A549 (cell line): ENCODE measurements around the gene COX7A2L. TPM values are rescaled to one million over a fixed set of nuclear protein-coding genes. Genes with fewer than 3 reads are reported as not detected.

Experiments
- ATAC-seq, 2 experiments: fragments of 200-7000 bp in 1 of 2; fragments of >200 bp in 1 of 2; cut with Nextera tagmentation in 1 of 2; cut with Tn5 transposase in 1 of 2; 3 replicates each; pipeline versions ENCODE4 v1.8.0 to v1.9.1; 2018 to 2020; ENCODE audit warnings: mild to moderate bottlenecking in 1 of 2, moderate library complexity in 1 of 2
- CTCF ChIA-PET: fragments of 300-600 bp; sonication (Branson Sonifier 250); formaldehyde crosslinking; extraction: SDS; loops from one replicate; lab custom pipeline; 2021; ENCODE audit warnings: antibody characterized with exemption, inconsistent platforms; lab: Yijun Ruan, JAX
- POLR2A ChIA-PET: fragments of 350-600 bp; formaldehyde crosslinking; extraction: SDS; loops from one replicate; lab custom pipeline; 2021; ENCODE audit warnings: antibody characterized with exemption, inconsistent platforms; lab: Yijun Ruan, JAX
- DNase-seq, 2 experiments: peaks; one replicate each; pipeline versions ENCODE4 v3.0.0 to v3.0.0-alpha.2; 2011 to 2016; ENCODE audit warnings: low read depth in 1 of 2, low spot score in 1 of 2
- FAIRE-seq: peaks from 2 replicates; lab custom pipeline; 2011; peaks lifted over from hg19 to GRCh38; lab: Jason Lieb, UNC
- H3K27ac ChIP-seq, 2 experiments: fragments of >200 bp; sonication (Bioruptor Twin); formaldehyde crosslinking; 3 replicates each; pipeline ENCODE4 v1.5.1; 2016 to 2017
- H3K4me1 ChIP-seq: fragments of >200 bp; sonication (Bioruptor Twin); formaldehyde crosslinking; 3 replicates; pipeline ENCODE4 v1.6.1; 2016
- H3K4me2 ChIP-seq: fragments of >200 bp; sonication (Bioruptor Twin); formaldehyde crosslinking; 3 replicates; pipeline ENCODE4 v1.6.1; 2016
- H3K4me3 ChIP-seq: fragments of >200 bp; sonication (Bioruptor Twin); formaldehyde crosslinking; 3 replicates; pipeline ENCODE4 v1.5.1; 2016
- H3K9me3 ChIP-seq: fragments of >200 bp; sonication (Bioruptor Twin); formaldehyde crosslinking; 3 replicates; pipeline ENCODE4 v1.6.1; 2016
- BHLHE40 ChIP-seq: IDR thresholded peaks from 2 replicates; pipeline ENCODE4 v1.6.1; 2012; ENCODE audit warnings: low read depth, low read length, inconsistent platforms
- EP300 ChIP-seq, 2 experiments: fragments of >200 bp; sonication (Bioruptor Twin); formaldehyde crosslinking; IDR thresholded peaks; 2 replicates in 1 of 2; 3 replicates in 1 of 2; pipeline ENCODE4 v1.6.1; 2016 to 2017
- FOSL2 ChIP-seq, 2 experiments: fragments of 450-650 bp in 1 of 2; fragments of >200 bp in 1 of 2; sonication (Bioruptor Twin) in 1 of 2; formaldehyde crosslinking; IDR thresholded peaks; 2 replicates each; pipeline versions ENCODE4 v1.5.0 to v1.6.1; 2016 to 2020; ENCODE audit warnings: mild to moderate bottlenecking in 1 of 2, moderate library complexity in 1 of 2
- FOXS1 ChIP-seq: fragments of 250-450 bp; sonication (Bioruptor Pico); IDR thresholded peaks from 2 replicates; pipeline ENCODE4 v1.5.0; 2020; ENCODE audit warnings: mild to moderate bottlenecking, moderate library complexity
- HEYL ChIP-seq: fragments of 250-450 bp; sonication (Bioruptor Pico); IDR thresholded peaks from 2 replicates; pipeline ENCODE4 v1.8.0; 2021; ENCODE audit warnings: mild to moderate bottlenecking, moderate library complexity
- HMGXB4 ChIP-seq: fragments of 250-450 bp; sonication (Bioruptor Pico); IDR thresholded peaks from 2 replicates; pipeline ENCODE4 v1.5.0; 2021; ENCODE audit warnings: mild to moderate bottlenecking, moderate library complexity, borderline replicate concordance
- JUNB ChIP-seq: fragments of >200 bp; sonication (Bioruptor Twin); formaldehyde crosslinking; IDR thresholded peaks from 2 replicates; pipeline ENCODE4 v1.6.1; 2016
- MAFK ChIP-seq: fragments of 450-650 bp; IDR thresholded peaks from 2 replicates; pipeline ENCODE4 v1.6.1; 2014; ENCODE audit not compliant: partially characterized antibody
- NFE2L2 ChIP-seq: fragments of 150-350 bp; conservative IDR thresholded peaks from 2 replicates; pipeline ENCODE4 v1.6.1; 2014; ENCODE audit warnings: low read length
- NPAS2 ChIP-seq: fragments of 250-450 bp; sonication (Bioruptor Pico); IDR thresholded peaks from 2 replicates; pipeline ENCODE4 v1.8.0; 2022; ENCODE audit warnings: mild to moderate bottlenecking, moderate library complexity, borderline replicate concordance
- POLR2A ChIP-seq: IDR thresholded peaks from 2 replicates; pipeline ENCODE4 v1.6.1; 2012; ENCODE audit warnings: mild to moderate bottlenecking, low read length
- REST ChIP-seq: fragments of 200-600 bp; sonication (generic); IDR thresholded peaks from 2 replicates; pipeline ENCODE4 v1.6.1; 2016; ENCODE audit warnings: antibody characterized with exemption, mild to moderate bottlenecking, moderate library complexity
- ZFP36 ChIP-seq: fragments of 450-650 bp; IDR thresholded peaks from 2 replicates; pipeline ENCODE4 v1.6.1; 2014; ENCODE audit warnings: borderline replicate concordance; ENCODE audit not compliant: partially characterized antibody
- WGBS: methylation state at CpG from one replicate; pipeline ENCODE4 v1.1.6; 2017; ENCODE audit errors: missing lambda C conversion rate; 5-methylcytosine and 5-hydroxymethylcytosine counted together
- polyA plus RNA-seq, 4 experiments: library from polyadenylated mRNA; depleted of rRNA in 3 of 4; stranded (reverse); fragments of >200 nt; fragmentation: RNase III in 1 of 4; extraction: RNeasy Plus Mini Kit Qiagen cat#74134 plus additional on column Dnase treatment in 1 of 4; gene quantifications; 2 replicates in 3 of 4; 3 replicates in 1 of 4; pipeline ENCODE4 v1.2.3, GENCODE V29; 2011 to 2017
- TF ChIP-seq, protein P1 (sequence below): fragments of >200 bp; sonication (Bioruptor Twin); formaldehyde crosslinking; IDR thresholded peaks from 3 replicates; pipeline ENCODE4 v1.6.1; 2016
- TF ChIP-seq, protein P2 (sequence below): fragments of 150-350 bp; IDR thresholded peaks from 2 replicates; pipeline ENCODE4 v1.6.1; 2014; ENCODE audit warnings: low read depth, mild to moderate bottlenecking, low read length

COX7A2L gene
- polyA plus RNA-seq, 2 of the 4 experiments (the other 2 are of a cell fraction) = 126 to 258 TPM

- TF ChIP-seq HEYL (CRISPR knock-in tag) = no peak
- TF ChIP-seq, protein P1, sequence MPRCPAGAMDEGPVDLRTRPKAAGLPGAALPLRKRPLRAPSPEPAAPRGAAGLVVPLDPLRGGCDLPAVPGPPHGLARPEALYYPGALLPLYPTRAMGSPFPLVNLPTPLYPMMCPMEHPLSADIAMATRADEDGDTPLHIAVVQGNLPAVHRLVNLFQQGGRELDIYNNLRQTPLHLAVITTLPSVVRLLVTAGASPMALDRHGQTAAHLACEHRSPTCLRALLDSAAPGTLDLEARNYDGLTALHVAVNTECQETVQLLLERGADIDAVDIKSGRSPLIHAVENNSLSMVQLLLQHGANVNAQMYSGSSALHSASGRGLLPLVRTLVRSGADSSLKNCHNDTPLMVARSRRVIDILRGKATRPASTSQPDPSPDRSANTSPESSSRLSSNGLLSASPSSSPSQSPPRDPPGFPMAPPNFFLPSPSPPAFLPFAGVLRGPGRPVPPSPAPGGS = no peak
- no peak for TF ChIP-seq NFE2L2
- TF ChIP-seq FOXS1 (CRISPR knock-in tag) = no peak
- no peak for TF ChIP-seq BHLHE40
- TF ChIP-seq, all 56 proteins: peak for 0
Measured at GRCh38 chr2:42325609-42326008, 35.4 kb downstream of the COX7A2L start (continued).

GRCh38 chr2:42324949-42325348 lies 36.1 kb downstream of the COX7A2L start:
- ChIA-PET CTCF (interaction anchor here (1.0 to 9.0 kb wide), 5 partner anchors 18 to 232 kb away, joined by 3 to 131 read pairs (median 3); no protein-coding TSS in a partner anchor), POLR2A (no interaction called here)
- H3K4me3 ChIP-seq = no peak overlapping the region
- FAIRE-seq (no peak), ATAC-seq (no peak), DNase-seq (no peak)
- H3K4me1 ChIP-seq = peaks cover 12% of the 10 kb centered on the region
- no peak overlapping the region for H3K27ac ChIP-seq
- H3K9me3 ChIP-seq = no peaks in the 10 kb centered on the region
- TF ChIP-seq, protein P1 = no peak
- TF ChIP-seq JUNB (no peak), EP300 (IDR thresholded peaks at IDR 0.05) (no peak), NPAS2 (CRISPR knock-in tag) (no peak), FOXS1 (CRISPR knock-in tag) (no peak), ZFP36 (no peak), POLR2A (no peak), MAFK (no peak), REST (no peak), FOSL2 (IDR thresholded peaks at IDR 0.05) (no peak), FOSL2 (CRISPR knock-in tag; IDR thresholded peaks at IDR 0.05) (no peak), HMGXB4 (CRISPR knock-in tag) (no peak)
- TF ChIP-seq, protein P2, sequence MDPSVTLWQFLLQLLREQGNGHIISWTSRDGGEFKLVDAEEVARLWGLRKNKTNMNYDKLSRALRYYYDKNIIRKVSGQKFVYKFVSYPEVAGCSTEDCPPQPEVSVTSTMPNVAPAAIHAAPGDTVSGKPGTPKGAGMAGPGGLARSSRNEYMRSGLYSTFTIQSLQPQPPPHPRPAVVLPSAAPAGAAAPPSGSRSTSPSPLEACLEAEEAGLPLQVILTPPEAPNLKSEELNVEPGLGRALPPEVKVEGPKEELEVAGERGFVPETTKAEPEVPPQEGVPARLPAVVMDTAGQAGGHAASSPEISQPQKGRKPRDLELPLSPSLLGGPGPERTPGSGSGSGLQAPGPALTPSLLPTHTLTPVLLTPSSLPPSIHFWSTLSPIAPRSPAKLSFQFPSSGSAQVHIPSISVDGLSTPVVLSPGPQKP = no peak
- WGBS = 94% methylated on average over 2 of the region's 2 CpGs
- no peak overlapping the region for H3K4me2 ChIP-seq
